Measurements from ENCODE around the gene MC3R.

The MC3R gene

DNA sequence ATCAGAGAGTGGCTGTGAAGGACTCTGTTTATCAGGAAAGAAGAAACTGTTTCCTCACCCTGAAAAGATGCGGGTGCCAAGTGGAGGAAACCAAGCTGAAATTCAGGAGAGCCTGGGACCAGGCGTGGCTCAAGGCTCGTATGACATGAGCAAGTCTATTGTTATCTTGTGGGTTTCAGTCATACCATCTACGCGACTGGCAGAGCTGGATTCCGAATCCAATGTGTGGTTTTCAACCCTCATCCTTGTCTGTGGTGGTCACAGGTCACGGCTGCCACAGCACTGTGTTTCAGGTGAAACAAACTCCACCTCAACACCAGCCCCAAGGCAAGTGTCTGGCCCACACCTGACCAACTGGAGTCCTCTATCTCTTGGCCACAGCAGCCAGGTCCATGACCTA is 9.1 kb downstream of the MC3R start:
- no peak for DNase-seq

DNA sequence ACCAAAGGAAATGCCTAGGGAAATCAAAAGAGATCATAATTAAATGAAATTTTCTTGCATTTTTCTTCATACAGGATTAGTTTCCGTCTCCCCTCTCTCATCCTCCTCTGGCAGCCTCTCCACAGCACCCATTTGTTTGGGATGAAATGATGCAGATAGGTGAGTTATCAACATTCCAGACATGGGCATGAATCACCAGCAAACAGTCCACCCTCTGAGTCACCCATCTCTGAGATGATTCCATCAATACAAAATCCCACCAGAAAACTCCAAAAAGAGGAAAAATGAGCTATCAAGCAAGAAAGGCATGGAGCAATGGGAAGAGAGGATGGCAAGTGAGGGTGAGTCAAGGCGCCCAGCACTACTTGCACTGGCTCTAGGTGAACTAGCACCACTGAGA is 11.4 kb downstream of the MC3R start:
- no peak for DNase-seq

DNA sequence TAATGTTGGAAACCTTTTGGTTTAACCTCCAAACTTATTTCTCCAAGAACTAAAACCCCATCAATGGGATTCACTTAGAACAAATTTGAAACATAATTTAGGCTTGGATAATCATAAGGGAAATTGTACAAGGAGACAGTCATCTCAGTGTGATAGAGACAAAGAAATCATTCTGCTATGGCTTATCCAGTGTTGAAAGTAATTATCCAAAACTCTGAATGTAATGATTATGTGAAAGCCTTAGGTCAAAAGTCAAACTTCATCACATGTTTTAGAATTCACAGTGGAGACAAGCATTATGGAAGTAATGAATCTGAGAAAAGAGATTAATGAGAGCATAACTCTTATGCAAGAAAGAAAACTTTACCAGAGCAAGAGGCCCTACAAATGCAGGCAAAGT is 20.0 kb downstream of the MC3R start:
- DNase-seq, result no peak

DNA sequence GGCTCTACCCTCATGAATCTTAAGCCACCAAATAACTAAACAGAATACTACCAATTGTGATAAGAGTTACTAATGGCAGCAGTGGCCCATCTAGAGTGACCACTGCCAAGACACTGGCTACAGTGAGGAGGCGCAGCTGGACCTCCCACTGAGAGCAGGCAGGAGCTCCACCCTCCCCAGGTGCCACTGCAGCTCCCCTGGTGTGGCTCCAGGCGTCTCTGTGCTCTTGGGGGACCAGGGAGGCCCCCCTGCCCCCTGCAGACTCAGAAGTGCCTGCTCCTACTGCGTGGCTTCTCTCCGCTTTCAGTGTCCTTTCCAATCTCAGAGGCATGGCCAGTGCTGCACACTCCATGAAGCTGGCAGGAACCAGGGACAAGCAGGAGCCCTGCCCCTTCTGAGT is 23.4 kb downstream of the MC3R start:
- no peak for DNase-seq

DNA sequence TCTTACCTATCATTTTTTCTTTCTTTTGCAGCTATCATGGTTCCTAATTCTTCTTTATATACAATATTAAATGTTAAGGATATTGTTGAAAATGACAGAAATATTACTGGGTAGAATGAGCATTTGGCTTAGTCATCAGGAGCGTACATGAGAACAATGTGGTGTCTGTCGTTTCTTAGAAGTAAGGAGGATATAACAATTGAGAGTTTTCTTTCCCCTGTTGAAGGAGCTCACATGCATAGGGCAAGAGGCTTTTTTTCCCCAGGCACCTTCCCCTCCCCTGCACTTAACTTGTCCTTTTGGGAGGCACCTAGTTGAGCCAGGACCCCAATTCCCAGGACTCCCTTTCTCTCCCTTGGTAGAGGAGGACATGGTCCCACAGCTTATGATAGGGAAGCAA is 25.0 kb downstream of the MC3R start:
- DNase-seq, result no peak

DNA sequence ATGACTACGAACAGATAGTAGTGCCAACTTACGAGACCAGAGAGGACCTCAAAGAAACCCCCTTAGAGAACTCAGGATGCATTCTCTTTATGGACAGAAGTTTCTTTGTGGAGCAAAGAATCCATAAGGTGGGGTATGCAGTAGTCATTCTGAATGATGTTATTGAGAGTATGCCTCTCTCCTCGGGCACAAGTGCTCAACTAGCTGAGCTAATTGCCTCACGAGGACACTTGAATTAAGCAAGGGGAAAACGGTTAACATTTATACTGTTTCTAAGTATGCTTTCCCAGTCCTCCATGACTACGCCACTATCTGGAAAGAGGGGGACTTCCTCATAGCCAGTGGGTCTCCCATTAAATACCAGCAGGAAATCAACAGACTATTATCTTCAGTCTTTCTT is 25.6 kb downstream of the MC3R start:
- DNase-seq, result no peak

DNA sequence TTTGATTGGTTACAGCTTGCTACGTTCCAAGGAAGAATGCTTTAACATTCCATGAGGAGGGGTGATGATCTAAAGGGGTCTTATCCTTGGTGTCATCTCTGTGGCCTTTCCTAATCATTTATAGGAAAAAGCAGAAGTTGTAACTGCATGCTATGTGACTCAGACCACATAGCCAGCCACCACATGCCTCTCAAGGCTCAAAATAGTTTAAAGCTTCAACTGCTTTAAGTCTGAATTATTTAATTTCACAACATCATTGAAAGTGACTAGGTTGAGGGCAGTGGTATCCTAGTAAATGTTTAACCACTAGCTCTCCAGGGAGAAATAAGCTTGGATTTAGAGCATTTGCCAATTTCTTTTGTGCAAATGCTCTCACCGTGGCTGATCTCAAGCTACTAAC is 29.7 kb downstream of the MC3R start:
- DNase-seq, result no peak

DNA sequence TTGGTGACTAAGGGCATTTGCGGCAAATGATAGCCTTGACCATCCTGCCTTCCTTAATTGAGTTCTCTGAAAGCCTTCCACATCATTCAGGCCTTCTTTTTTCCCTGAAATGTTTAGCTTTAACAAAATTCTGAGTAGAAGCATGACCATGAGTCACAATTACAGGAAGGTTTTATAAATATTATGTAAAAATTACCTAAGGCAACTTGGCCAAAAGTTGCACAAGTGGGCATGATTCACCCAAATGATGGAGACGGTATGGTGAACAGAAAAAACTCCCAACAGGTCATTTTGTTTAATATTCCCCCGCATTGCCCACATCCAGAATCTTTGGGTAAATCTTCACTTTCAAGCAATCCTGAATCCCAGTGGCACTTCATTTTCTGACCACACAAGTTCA is 37.0 kb downstream of the MC3R start:
- no peak for DNase-seq

DNA sequence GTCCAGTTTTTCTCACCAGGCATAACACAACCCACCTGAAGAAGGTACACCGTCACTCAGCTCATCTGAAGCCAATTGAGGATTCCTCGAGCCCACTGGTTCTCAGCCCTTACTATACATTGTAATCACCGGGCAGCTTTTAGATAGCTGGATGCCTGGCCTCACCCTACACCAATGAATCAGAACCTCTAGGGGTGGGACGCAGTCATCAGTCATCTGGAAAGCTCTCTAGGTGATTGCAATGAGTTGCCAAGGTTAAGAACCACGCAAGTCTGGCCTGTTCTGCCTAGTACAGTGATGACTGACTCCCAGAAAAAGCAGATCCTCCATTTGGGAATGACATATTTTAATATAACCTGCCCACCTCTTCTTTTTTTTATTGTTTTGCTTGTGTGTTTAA is 41.1 kb downstream of the MC3R start:
- no peak for DNase-seq

DNA sequence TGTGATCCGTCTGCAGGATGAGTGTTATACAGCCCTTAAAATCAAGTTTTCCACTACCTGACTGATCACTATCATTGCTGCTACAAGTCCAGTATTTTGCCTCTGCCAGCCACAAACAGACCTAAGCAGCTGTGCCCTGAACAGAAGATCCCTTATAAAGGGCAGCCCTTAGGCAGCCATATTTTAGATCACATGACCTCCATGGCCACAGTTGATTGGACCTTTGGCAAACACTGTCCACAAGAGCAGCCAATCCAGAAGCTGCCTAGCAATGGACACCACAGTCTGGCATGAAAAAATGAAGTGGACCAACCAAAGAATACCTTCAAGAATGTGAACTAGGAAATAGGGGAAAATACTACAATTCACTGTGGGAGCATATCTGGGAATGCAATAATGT is 50.8 kb downstream of the MC3R start:
- no peak for DNase-seq
